GM13977 (cell line): ENCODE measurements around the gene PLCL1.

Experiments used
- DNase-seq: peaks from one replicate; pipeline ENCODE4 v3.0.0; 2012; ENCODE audit warnings: low spot score
- CTCF ChIP-seq: IDR thresholded peaks from 2 replicates; pipeline ENCODE4 v1.5.1; 2012; ENCODE audit warnings: mild to moderate bottlenecking, control low read depth; ENCODE audit not compliant: insufficient read depth; ENCODE audit errors: extremely low read depth, missing control alignments
- in situ Hi-C: fragments of 300-500 bp; cut with MboI; formaldehyde crosslinking; loops from one replicate; pipeline ENCODE4 v1.12.0; 2022; ENCODE audit warnings: low sequenced_read_pairs, low pct_unique_long_range_greater_than_20kb, mixed read lengths, inconsistent platforms; ENCODE audit not compliant: unreplicated experiment

PLCL1 gene

GRCh38 chr2:198056836-198057235 is 252.4 kb downstream of the PLCL1 start:
- TF ChIP-seq CTCF = no peak
- in situ Hi-C loops = no loop called here
- no peak for DNase-seq

- in situ Hi-C loops = no loop called here
- TF ChIP-seq CTCF = no peak
- DNase-seq = no peak
These were observed 255.4 kb downstream of the PLCL1 start for GRCh38 chr2:198059800-198060199.

GRCh38 chr2:198060277-198060676 is 255.9 kb downstream of the PLCL1 start:
- no peak for DNase-seq
- no peak for TF ChIP-seq CTCF
- in situ Hi-C loops = no loop called here

- TF ChIP-seq CTCF = no peak
- no peak for DNase-seq
- in situ Hi-C loops = no loop called here
These were observed 258.4 kb downstream of the PLCL1 start for GRCh38 chr2:198062826-198063225.

- no peak for TF ChIP-seq CTCF
- DNase-seq = no peak
- in situ Hi-C loops = no loop called here
These were observed 258.8 kb downstream of the PLCL1 start for GRCh38 chr2:198063242-198063641.

GRCh38 chr2:198065322-198065721 is 260.9 kb downstream of the PLCL1 start:
- TF ChIP-seq CTCF = no peak

GRCh38 chr2:198066597-198066996 is 262.2 kb downstream of the PLCL1 start:
- TF ChIP-seq CTCF = no peak
- in situ Hi-C loops = no loop called here
- no peak for DNase-seq

More at GRCh38 chr2:198065322-198065721, 260.9 kb downstream of the PLCL1 start:
- in situ Hi-C loops = no loop called here
- no peak for DNase-seq
